Dermis blood vessel endothelial cell (primary cell): ENCODE measurements around the gene BATF. TPM values are rescaled to one million over a fixed set of nuclear protein-coding genes. Genes with fewer than 3 reads are reported as not detected.

Experiments used
- total RNA-seq: library from RNA; depleted of rRNA; stranded (reverse); fragments of >200 nt; gene quantifications from 2 replicates; pipeline ENCODE4 v1.2.3, GENCODE V29; 2014

BATF gene
- total RNA-seq, 1 donor from 2014 or later = 3.2 TPM

Other genes with a start within 250 kb of the BATF start
- gene FOS, start 243.6 kb upstream of the BATF start, total RNA-seq = 8.2 and 127 TPM in 2 replicates
- gene JDP2, start 94.4 kb upstream of the BATF start, total RNA-seq = 10.2 and 16.0 TPM in 2 replicates
- 10.6 and 15.8 TPM in 2 replicates for gene FLVCR2, start 56.2 kb downstream of the BATF start, total RNA-seq
- 5.3 and 7.6 TPM in 2 replicates for gene ERG28, start 138.4 kb downstream of the BATF start, total RNA-seq
- gene TTLL5, start 138.8 kb downstream of the BATF start, total RNA-seq = 36.9 and 41.7 TPM in 2 replicates